A549 (cell line): Measurements from ENCODE around the gene PLEKHA4. TPM values are rescaled to one million over a fixed set of nuclear protein-coding genes. Genes with fewer than 3 reads are reported as not detected.
"Not testable (repeated sequence)": the region's sequence is repeated elsewhere in the genome, so short reads cannot be mapped to it uniquely, and the experiment has no call there.

ENCODE experiments used
- ATAC-seq, 2 experiments: fragments of 200-7000 bp in 1 of 2; fragments of >200 bp in 1 of 2; cut with Nextera tagmentation in 1 of 2; cut with Tn5 transposase in 1 of 2; 3 replicates each; pipeline versions ENCODE4 v1.8.0 to v1.9.1; 2018 to 2020; ENCODE audit warnings: mild to moderate bottlenecking in 1 of 2, moderate library complexity in 1 of 2
- CTCF ChIA-PET: fragments of 300-600 bp; sonication (Branson Sonifier 250); formaldehyde crosslinking; extraction: SDS; loops from one replicate; lab custom pipeline; 2021; ENCODE audit warnings: antibody characterized with exemption, inconsistent platforms; lab: Yijun Ruan, JAX
- POLR2A ChIA-PET: fragments of 350-600 bp; formaldehyde crosslinking; extraction: SDS; loops from one replicate; lab custom pipeline; 2021; ENCODE audit warnings: antibody characterized with exemption, inconsistent platforms; lab: Yijun Ruan, JAX
- DNase-seq, 2 experiments: peaks; one replicate each; pipeline versions ENCODE4 v3.0.0 to v3.0.0-alpha.2; 2011 to 2016; ENCODE audit warnings: low read depth in 1 of 2, low spot score in 1 of 2
- FAIRE-seq: peaks from 2 replicates; lab custom pipeline; 2011; peaks lifted over from hg19 to GRCh38; lab: Jason Lieb, UNC
- H3K27ac ChIP-seq, 2 experiments: fragments of >200 bp; sonication (Bioruptor Twin); formaldehyde crosslinking; 3 replicates each; pipeline ENCODE4 v1.5.1; 2016 to 2017
- H3K4me1 ChIP-seq: fragments of >200 bp; sonication (Bioruptor Twin); formaldehyde crosslinking; 3 replicates; pipeline ENCODE4 v1.6.1; 2016
- H3K4me2 ChIP-seq: fragments of >200 bp; sonication (Bioruptor Twin); formaldehyde crosslinking; 3 replicates; pipeline ENCODE4 v1.6.1; 2016
- H3K4me3 ChIP-seq: fragments of >200 bp; sonication (Bioruptor Twin); formaldehyde crosslinking; 3 replicates; pipeline ENCODE4 v1.5.1; 2016
- H3K9me3 ChIP-seq: fragments of >200 bp; sonication (Bioruptor Twin); formaldehyde crosslinking; 3 replicates; pipeline ENCODE4 v1.6.1; 2016
- BHLHE40 ChIP-seq: IDR thresholded peaks from 2 replicates; pipeline ENCODE4 v1.6.1; 2012; ENCODE audit warnings: low read depth, low read length, inconsistent platforms
- CHD4 ChIP-seq: fragments of 200-600 bp; sonication (generic); IDR thresholded peaks from 2 replicates; pipeline ENCODE4 v1.6.1; 2016; ENCODE audit warnings: antibody characterized with exemption, mild to moderate bottlenecking, borderline replicate concordance
- EHMT2 ChIP-seq: fragments of 200-600 bp; sonication (generic); IDR thresholded peaks from 2 replicates; pipeline ENCODE4 v1.6.1; 2016; ENCODE audit warnings: antibody characterized with exemption, low read depth, mild to moderate bottlenecking, moderate library complexity
- FOSL2 ChIP-seq, 2 experiments: fragments of 450-650 bp in 1 of 2; fragments of >200 bp in 1 of 2; sonication (Bioruptor Twin) in 1 of 2; formaldehyde crosslinking; IDR thresholded peaks; 2 replicates each; pipeline versions ENCODE4 v1.5.0 to v1.6.1; 2016 to 2020; ENCODE audit warnings: mild to moderate bottlenecking in 1 of 2, moderate library complexity in 1 of 2
- HES2 ChIP-seq: fragments of >200 bp; sonication (Bioruptor Twin); formaldehyde crosslinking; IDR thresholded peaks from 2 replicates; pipeline ENCODE4 v1.6.1; 2016
- HOXA7 ChIP-seq: fragments of 250-450 bp; sonication (Bioruptor Pico); IDR thresholded peaks from 2 replicates; pipeline ENCODE4 v1.5.0; 2020; ENCODE audit warnings: mild to moderate bottlenecking, moderate library complexity
- JUN ChIP-seq, 2 experiments: fragments of >200 bp; sonication (Bioruptor Twin); formaldehyde crosslinking; IDR thresholded peaks; 2 replicates in 1 of 2; 3 replicates in 1 of 2; pipeline ENCODE4 v1.6.1; 2016 to 2017
- KDM1A ChIP-seq: fragments of 200-600 bp; sonication (generic); IDR thresholded peaks from 2 replicates; pipeline ENCODE4 v1.6.1; 2016; ENCODE audit warnings: low read depth, mild to moderate bottlenecking
- MAFK ChIP-seq: fragments of 450-650 bp; IDR thresholded peaks from 2 replicates; pipeline ENCODE4 v1.6.1; 2014; ENCODE audit not compliant: partially characterized antibody
- NPAS2 ChIP-seq: fragments of 250-450 bp; sonication (Bioruptor Pico); IDR thresholded peaks from 2 replicates; pipeline ENCODE4 v1.8.0; 2022; ENCODE audit warnings: mild to moderate bottlenecking, moderate library complexity, borderline replicate concordance
- NR3C1 ChIP-seq: fragments of >200 bp; sonication (Bioruptor Twin); formaldehyde crosslinking; IDR thresholded peaks from 3 replicates; pipeline ENCODE4 v1.6.1; 2017
- PHF8 ChIP-seq: fragments of 200-600 bp; sonication (generic); IDR thresholded peaks from 2 replicates; pipeline ENCODE4 v1.6.1; 2016; ENCODE audit warnings: low read depth, mild to moderate bottlenecking, antibody characterized with exemption, moderate library complexity, borderline replicate concordance
- POLR2AphosphoS2 ChIP-seq: conservative IDR thresholded peaks from 2 replicates; pipeline ENCODE4 v1.6.1; 2012; ENCODE audit warnings: low read length, improper control_type of control experiment, inconsistent platforms
- RARB ChIP-seq: fragments of 250-450 bp; sonication (Bioruptor Pico); IDR thresholded peaks from 2 replicates; pipeline ENCODE4 v1.8.0; 2021; ENCODE audit warnings: mild to moderate bottlenecking, moderate library complexity
- RCOR1 ChIP-seq: fragments of 150-350 bp; IDR thresholded peaks from 2 replicates; pipeline ENCODE4 v1.6.1; 2014; ENCODE audit warnings: antibody characterized with exemption, low read length, low read depth
- RFX5 ChIP-seq: fragments of 450-650 bp; IDR thresholded peaks from 2 replicates; pipeline ENCODE4 v1.7.1; 2014; ENCODE audit warnings: antibody characterized with exemption, mild to moderate bottlenecking, moderate library complexity
- SMC3 ChIP-seq: fragments of >200 bp; sonication (Bioruptor Twin); formaldehyde crosslinking; IDR thresholded peaks from 3 replicates; pipeline ENCODE4 v1.6.1; 2018; ENCODE audit warnings: inconsistent platforms
- SREBF2 ChIP-seq: fragments of 450-650 bp; IDR thresholded peaks from 2 replicates; pipeline ENCODE4 v1.6.1; 2014; ENCODE audit warnings: mild to moderate bottlenecking, moderate library complexity
- ZFP36 ChIP-seq: fragments of 450-650 bp; IDR thresholded peaks from 2 replicates; pipeline ENCODE4 v1.6.1; 2014; ENCODE audit warnings: borderline replicate concordance; ENCODE audit not compliant: partially characterized antibody
- ZSCAN20 ChIP-seq: fragments of 250-450 bp; sonication (Bioruptor Pico); IDR thresholded peaks from 2 replicates; pipeline ENCODE4 v1.8.0; 2022; ENCODE audit warnings: mild to moderate bottlenecking, moderate library complexity
- WGBS: methylation state at CpG from one replicate; pipeline ENCODE4 v1.1.6; 2017; ENCODE audit errors: missing lambda C conversion rate; 5-methylcytosine and 5-hydroxymethylcytosine counted together
- polyA plus RNA-seq, 4 experiments: library from polyadenylated mRNA; depleted of rRNA in 3 of 4; stranded (reverse); fragments of >200 nt; fragmentation: RNase III in 1 of 4; extraction: RNeasy Plus Mini Kit Qiagen cat#74134 plus additional on column Dnase treatment in 1 of 4; gene quantifications; 2 replicates in 3 of 4; 3 replicates in 1 of 4; pipeline ENCODE4 v1.2.3, GENCODE V29; 2011 to 2017
- TF ChIP-seq, protein P1 (sequence below): fragments of 150-350 bp; IDR thresholded peaks from 2 replicates; pipeline ENCODE4 v1.6.1; 2014; ENCODE audit warnings: low read depth, mild to moderate bottlenecking, low read length
- TF ChIP-seq, protein P2 (sequence below): IDR thresholded peaks from 2 replicates; pipeline ENCODE4 v1.6.1; 2012; ENCODE audit warnings: low read depth, borderline replicate concordance
- TF ChIP-seq, protein P3 (sequence below): fragments of >200 bp; sonication (Bioruptor Twin); formaldehyde crosslinking; IDR thresholded peaks from 3 replicates; pipeline ENCODE4 v1.5.1; 2016
- TF ChIP-seq, protein P4 (sequence below): IDR thresholded peaks from 2 replicates; pipeline ENCODE4 v1.6.1; 2012

Gene PLEKHA4
- polyA plus RNA-seq, 2 of the 4 experiments (the other 2 are of a cell fraction), result 0.34 to 0.46 TPM

- no peak; the same call in 1 of the 2 replicates for TF ChIP-seq PHF8
- TF ChIP-seq, protein P1, sequence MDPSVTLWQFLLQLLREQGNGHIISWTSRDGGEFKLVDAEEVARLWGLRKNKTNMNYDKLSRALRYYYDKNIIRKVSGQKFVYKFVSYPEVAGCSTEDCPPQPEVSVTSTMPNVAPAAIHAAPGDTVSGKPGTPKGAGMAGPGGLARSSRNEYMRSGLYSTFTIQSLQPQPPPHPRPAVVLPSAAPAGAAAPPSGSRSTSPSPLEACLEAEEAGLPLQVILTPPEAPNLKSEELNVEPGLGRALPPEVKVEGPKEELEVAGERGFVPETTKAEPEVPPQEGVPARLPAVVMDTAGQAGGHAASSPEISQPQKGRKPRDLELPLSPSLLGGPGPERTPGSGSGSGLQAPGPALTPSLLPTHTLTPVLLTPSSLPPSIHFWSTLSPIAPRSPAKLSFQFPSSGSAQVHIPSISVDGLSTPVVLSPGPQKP, result no peak
- TF ChIP-seq, protein P2, sequence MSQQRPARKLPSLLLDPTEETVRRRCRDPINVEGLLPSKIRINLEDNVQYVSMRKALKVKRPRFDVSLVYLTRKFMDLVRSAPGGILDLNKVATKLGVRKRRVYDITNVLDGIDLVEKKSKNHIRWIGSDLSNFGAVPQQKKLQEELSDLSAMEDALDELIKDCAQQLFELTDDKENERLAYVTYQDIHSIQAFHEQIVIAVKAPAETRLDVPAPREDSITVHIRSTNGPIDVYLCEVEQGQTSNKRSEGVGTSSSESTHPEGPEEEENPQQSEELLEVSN, result peak; percentile 98
- no peak for TF ChIP-seq KDM1A
- TF ChIP-seq SREBF2, result no peak
- no peak for TF ChIP-seq RARB
- TF ChIP-seq FOSL2 (IDR thresholded peaks at IDR 0.05), result no peak
- TF ChIP-seq FOSL2 (CRISPR knock-in tag; IDR thresholded peaks at IDR 0.05), result no peak
- no peak for TF ChIP-seq MAFK
- TF ChIP-seq NR3C1, result no peak
- TF ChIP-seq BHLHE40, result no peak
- TF ChIP-seq, protein P3, sequence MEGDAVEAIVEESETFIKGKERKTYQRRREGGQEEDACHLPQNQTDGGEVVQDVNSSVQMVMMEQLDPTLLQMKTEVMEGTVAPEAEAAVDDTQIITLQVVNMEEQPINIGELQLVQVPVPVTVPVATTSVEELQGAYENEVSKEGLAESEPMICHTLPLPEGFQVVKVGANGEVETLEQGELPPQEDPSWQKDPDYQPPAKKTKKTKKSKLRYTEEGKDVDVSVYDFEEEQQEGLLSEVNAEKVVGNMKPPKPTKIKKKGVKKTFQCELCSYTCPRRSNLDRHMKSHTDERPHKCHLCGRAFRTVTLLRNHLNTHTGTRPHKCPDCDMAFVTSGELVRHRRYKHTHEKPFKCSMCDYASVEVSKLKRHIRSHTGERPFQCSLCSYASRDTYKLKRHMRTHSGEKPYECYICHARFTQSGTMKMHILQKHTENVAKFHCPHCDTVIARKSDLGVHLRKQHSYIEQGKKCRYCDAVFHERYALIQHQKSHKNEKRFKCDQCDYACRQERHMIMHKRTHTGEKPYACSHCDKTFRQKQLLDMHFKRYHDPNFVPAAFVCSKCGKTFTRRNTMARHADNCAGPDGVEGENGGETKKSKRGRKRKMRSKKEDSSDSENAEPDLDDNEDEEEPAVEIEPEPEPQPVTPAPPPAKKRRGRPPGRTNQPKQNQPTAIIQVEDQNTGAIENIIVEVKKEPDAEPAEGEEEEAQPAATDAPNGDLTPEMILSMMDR, result no peak
- TF ChIP-seq JUN (IDR thresholded peaks at IDR 0.05), result peak; percentile 42 to 62; a peak in 2 of 5 replicates
- TF ChIP-seq HOXA7 (CRISPR knock-in tag), result no peak
- no peak for TF ChIP-seq ZFP36
- TF ChIP-seq POLR2AphosphoS2, result no peak
- TF ChIP-seq SMC3, result peak; percentile 32; the same call in 1 of the 3 replicates
- no peak for TF ChIP-seq RCOR1
- TF ChIP-seq, protein P4, sequence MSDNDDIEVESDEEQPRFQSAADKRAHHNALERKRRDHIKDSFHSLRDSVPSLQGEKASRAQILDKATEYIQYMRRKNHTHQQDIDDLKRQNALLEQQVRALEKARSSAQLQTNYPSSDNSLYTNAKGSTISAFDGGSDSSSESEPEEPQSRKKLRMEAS, result peak; percentile 93
- peak; percentile 46; the same call in 1 of the 2 replicates for TF ChIP-seq RFX5
- no peak for TF ChIP-seq CHD4
- TF ChIP-seq NPAS2 (CRISPR knock-in tag), result no peak
- no peak for TF ChIP-seq HES2
- no peak for TF ChIP-seq EHMT2
- TF ChIP-seq ZSCAN20 (CRISPR knock-in tag), result no peak
- TF ChIP-seq, all 56 proteins: peak for 12
Observed at GRCh38 chr19:48899781-48900476, 31.5 kb upstream of the PLEKHA4 start, which contains the start of gene NUCB1 (continued).

DNA sequence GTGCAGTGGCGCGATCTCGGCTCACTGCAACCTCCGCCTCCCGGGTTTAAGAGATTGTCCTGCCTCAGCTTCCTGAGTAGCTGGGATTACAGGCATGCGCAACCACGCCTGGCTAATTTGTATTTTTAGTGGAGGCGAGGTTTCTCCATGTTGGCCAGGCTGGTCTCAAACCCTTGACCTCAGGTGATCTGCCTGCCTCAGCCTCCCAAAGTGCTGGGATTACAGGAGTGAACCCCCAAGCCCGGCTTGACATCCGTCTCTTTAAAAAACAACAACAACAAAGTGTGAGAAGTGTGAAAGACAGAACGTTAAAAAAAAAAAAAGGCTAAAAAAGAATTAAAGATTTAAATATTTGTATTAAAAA lies 31.0 kb upstream of the PLEKHA4 start:
- POLR2A ChIA-PET, result interaction anchor here (0.5 to 3.1 kb wide), 18 partner anchors 19 to 643 kb away, joined by 3 to 42 read pairs (median 4); partner anchors contain the start of genes BAX, CARD8, DHDH and GYS1
- CTCF ChIA-PET, result interaction anchor here (0.7 to 5.8 kb wide), 16 partner anchors 11 to 94 kb away, joined by 3 to 48 read pairs (median 4); partner anchors contain the start of genes BAX, GYS1 and RUVBL2
- not testable (repeated sequence) for FAIRE-seq, ATAC-seq, H3K9me3 ChIP-seq, DNase-seq
- Histone ChIP-seq H3K4me3 (peak overlapping the region; percentile 83), H3K27ac (peak overlapping the region; percentile 87 to 90), H3K4me1 (peaks cover 20% of the 10 kb centered on the region; the same call in 2 of the 3 replicates), H3K4me2 (peak overlapping the region; percentile 87)
- 88% methylated on average over 11 of the region's 11 CpGs for WGBS
